ENCODE data around the gene LANCL2. TPM values are rescaled to one million over a fixed set of nuclear protein-coding genes. Genes with fewer than 3 reads are reported as not detected.
"Not testable (repeated sequence)": the region's sequence is repeated elsewhere in the genome, so short reads cannot be mapped to it uniquely, and the experiment has no call there.

Gene LANCL2
- total RNA-seq, 1 donor from 2014 or later, result 23.6 TPM

DNA sequence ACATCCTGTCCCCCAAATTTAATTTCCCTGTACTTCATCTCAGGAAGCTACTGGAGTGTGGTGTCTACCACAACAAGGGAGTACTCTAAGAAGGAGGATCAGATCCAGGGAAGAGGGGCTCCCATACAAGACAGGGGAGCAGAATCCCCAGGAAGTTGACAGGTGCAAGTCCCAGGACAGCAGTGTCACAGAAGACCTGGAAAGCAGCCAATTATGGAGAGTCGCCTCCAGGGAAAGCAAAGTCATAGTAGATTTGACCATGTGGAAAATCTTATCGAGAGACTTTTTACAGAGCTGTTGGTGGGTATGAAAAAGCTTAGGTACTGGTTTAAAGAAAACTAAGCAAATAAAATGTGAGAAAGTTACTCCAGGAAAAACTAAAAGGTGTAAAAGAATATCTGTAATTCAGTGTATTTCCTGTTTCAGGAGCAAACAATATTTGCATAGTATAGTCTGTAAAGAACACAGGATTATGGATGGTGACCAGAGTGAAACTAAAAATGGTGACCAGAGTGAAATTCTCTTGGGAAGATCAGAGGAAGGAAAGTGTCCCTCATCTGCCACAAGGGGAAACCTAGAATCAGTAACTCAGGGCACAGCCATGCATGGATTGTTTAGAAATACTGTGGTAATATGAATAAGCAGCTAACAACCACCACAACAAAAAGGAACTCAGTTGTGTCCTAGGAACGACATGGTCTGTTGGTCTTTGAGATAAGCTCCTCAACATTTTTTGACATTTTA lies 44.5 kb downstream of the LANCL2 start:
- peak; percentile 16 for DNase-seq

DNA sequence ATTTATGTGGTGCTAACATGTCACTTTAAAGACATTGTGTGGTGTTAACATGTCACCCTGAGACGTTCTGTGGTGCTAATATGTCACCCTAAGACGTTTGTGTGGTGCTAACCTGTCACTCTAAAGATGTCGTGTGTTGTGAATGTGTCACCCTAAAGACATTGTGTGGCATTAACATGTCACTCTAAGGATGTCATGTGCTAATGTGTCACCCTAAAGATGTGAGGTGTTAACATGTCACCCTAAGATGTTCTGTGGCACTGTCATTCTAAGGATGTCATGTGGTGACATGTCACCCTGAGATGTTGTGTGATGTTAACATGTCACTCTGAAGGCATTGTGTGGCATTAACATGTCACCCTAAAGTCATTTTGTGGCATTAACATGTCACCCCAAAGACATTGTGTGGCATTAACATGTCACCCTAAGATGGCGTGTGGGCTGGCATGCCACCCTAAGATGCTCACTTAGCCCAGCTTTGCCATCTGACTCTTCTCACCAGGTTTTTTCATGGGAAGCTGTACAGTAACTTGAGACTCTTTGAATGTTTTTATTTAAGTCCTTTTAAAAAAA lies 45.6 kb downstream of the LANCL2 start:
- DNase-seq, result no peak

DNA sequence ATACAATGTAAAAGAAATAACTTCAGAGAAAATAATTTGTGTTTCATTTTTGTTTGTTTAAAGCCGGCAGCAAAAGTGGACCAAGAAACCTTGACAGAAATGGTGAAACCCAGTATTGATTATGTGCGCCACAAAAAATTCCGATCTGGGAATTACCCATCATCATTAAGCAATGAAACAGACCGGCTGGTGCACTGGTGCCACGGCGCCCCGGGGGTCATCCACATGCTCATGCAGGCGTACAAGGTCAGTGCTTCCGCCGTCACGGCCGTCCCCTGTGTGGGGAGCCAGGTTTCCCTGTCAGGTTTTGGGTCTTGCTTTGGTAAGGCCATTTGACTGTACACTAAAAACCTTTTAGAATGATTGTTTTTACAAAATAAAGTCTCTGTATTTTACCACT lies 46.7 kb downstream of the LANCL2 start:
- DNase-seq, result no peak

DNA sequence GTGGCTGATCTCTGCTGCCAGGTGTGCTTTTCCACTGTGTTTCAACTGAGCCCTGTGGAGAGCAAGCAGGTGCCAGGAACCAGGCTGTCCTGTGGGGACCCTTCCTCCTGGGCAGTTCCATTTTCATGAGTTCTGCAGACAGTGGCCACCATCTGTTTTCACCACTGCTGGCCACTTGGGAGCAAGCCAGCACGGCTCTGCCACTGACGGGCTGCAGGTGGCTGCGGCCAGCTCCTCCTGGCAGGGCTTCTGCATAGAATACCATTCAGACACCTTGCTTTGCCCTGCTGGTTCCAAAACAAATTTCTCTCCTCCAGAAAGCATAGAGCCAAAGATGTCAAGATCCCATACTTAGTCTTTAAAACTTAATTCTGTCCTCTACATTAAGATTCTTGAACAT lies 48.3 kb downstream of the LANCL2 start:
- no peak for DNase-seq

DNA sequence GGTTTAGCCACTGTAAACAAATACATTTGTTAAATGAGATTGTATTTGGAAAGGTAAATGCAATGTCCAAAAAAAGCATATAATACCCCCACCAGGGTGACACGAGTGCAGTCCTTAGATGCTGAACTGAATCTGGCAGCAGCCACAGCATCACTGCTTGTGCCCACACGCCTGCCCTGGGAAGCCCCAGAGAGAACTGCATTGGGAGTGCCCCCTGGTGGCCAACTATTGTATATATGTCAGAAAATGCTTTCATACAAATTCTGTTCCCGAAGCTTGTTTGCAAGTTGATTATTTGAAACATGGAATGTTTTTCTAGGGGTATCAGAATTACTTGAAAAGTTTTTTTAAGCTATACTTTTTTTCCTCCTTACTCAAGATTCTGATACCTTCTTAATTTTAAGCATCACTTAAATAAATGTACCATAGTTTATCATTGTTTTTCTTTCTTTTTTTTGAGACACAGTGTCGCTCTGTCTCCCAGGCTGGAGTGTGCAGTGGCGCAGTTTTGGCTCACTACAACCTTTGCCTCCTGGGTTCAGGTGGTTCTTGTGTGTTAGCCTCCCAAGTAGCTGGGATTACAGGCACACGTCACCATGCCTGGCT lies 50.1 kb downstream of the LANCL2 start:
- peak; percentile 92 for DNase-seq

DNA sequence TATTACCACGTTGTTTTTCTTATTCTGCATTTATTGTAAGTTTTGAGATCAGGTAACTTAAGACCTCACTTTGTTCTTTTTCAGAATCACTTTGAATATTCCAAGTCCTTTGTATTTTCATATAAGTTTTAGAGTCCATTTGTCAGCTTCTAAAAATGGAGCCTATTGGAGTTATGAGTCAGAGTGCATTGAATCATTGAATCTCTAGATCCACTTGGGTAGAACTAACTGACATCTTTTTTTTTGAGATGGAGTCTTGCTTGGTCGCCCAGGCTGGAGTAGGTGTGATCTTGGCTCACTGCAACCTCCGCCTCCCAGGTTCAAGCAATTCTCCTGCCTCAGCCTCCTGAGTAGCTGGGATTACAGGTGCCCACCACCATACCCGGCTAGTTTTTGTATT lies 52.3 kb downstream of the LANCL2 start:
- DNase-seq, result not testable (repeated sequence)

DNA sequence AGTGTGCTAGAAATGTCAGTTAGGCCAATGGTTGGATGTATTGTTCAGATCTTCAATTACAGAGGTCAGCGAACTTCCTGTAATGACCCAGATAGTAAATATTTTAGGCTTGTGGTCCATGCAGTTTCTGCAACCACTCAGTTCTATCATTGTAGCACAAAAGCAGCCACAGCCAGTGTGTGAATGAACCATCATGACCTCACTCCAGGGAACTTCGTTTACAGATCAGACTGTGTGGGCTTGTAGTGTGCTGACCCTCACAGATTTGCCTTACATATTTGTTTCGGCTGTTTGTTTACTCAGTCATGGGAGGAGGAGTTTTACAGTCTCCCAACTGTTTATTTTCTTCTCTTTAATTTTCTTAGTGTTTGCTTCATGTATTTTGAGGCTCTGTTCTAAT lies 55.4 kb downstream of the LANCL2 start:
- no peak for DNase-seq

DNA sequence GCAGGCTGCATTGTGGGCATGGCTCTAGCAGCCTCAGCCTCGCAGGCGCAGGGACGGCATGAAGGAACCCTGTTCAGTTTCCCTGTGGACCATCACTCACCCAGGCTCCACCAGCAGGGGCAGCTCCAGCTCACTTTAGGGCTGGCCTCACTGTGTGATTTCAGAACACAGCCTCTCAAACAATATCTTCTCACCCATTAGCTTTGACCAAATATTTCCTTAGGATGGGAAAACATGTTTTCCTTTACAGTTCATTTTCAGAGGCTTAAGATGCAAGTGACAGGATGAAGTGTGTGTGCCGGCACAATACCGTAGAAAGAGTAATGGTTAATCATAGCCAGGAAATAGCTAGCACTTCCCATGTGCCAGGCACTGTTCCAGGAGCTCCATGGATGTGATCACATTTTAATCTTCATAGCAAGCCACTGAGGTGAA lies 58.2 kb downstream of the LANCL2 start:
- no peak for DNase-seq

DNA sequence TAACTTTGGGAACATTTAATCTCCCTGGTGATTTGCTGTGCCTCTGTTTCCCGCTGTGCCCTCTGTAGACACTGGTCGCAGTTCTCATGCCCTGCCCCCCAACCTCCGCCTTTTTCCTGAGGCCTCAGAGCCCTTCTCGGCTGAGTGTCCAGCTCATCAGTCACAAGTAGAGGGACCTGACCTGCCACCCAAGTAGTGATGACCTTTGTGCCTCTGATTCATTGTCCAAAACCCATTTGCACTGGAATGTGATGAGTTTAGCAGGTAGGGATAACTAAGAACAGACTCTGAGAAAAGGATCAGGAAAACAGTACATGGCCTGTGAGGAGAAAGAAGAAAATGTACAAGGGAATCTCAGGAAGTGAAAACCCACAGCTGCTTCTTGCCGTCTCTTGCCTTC lies 58.8 kb downstream of the LANCL2 start:
- no peak for DNase-seq

DNA sequence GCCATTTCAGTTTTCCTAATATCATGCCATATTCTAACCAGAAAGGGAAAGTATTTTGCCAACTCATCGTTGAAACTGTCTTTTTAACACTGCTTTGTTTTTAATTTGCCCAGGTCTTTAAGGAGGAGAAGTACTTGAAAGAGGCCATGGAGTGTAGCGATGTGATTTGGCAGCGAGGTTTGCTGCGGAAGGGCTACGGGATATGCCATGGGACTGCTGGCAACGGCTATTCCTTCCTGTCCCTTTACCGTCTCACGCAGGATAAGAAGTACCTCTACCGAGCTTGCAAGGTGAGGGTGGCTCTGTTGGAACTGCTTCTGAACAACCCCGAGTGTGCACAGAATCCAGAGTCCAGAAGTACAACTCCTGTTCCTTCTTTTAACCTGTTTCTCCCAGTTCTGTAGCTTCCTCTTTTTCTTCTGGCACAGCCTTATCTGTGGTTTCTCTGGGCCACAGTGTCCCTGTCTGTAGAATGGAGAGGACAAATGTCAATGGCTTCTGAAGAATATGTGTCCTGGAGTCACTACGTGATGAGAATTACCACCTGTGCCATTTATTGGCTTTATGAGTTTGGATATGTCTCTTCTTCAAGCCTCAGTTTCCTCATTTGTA lies 60.1 kb downstream of the LANCL2 start:
- no peak for DNase-seq

DNA sequence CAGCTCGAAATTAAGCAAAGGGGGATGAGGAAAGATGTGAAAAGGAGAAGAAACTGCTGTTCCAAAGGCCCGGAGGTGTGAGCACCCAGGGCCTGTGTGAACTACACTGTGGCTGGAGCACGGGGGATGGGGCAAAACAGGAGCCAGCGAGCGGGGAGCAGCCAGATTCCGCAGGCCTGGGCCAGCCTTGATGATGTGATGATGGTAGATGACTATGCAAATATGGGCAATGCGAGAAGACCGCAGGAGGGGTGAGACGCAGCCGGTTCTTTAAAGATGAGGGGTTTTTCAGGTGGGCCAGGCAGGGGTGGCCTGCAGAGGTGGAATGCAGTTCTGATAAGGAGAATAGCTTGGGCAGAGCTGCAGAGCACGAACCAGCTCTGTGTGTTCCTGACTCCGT lies 61.5 kb downstream of the LANCL2 start:
- DNase-seq, result no peak

DNA sequence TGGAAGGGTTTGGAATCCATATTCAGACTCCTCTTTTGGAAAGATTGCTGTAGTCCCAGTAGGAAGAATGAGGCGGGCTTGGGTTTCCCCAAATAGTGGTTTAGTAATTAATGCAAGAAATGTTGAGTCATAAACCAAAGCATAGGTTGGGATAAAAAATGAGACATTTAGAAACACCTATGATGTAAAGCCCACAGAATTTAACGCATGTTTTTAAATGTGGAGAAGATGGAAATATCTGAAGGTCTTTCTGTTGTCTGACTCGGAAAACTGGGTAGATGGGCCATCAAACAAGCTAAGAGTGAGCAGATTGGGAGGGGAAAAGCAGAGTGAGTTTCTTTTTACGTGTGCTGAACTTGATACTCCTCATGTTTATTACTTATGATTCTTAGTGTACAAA lies 62.2 kb downstream of the LANCL2 start:
- DNase-seq, result no peak

DNA sequence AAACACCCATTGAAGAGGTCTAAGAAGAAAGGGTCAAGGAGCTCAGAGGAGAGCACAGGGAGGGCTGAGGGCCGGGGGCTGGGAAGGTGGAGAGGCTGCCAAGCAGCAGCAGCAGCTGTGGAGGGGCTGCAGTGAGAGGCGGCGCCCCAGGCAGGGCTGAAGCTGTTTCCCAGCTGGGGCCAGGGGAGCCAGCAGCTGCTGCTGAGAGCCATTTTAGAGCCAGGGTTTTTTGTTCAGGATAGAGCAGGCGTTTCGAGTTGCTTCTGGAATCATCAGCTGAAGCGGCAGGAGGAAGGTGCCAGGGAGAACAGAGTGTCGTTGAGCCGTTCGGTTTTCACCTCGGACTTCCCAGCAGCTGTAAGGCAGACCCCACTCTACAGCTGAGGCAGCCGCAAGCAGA lies 62.7 kb downstream of the LANCL2 start:
- peak; percentile 94 for DNase-seq

DNA sequence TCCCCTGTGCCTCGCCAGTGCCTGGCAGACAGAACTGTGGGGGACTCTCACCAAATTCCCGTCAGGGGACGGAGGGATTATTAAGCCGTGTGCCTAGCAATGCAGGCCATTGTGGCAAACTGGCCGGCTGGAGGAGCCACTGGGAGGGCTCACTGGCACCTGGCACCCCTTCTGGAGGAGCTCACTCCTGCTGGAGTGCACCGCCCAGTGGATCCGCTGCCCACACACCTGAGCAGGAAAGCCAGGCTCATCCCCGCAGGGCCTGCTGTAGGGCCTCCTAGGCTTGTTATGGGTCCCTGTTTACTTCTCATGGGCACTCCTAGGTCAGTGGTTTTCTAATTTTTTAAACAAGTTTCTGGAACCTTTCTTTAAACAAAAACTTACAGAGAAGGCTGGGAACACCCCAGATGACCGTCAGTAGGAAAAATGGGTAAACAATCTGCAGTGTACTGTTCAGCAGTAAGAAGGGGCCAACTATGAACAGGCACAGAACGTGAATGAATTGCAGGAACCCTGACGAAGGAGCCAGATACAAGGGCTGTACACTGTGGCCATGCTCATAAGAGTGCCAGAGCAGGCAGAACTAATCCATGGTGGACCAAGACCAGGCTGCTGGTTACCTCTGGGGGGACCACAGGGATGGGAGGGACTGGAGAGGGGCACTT lies 64.8 kb downstream of the LANCL2 start:
- no peak for DNase-seq

DNA sequence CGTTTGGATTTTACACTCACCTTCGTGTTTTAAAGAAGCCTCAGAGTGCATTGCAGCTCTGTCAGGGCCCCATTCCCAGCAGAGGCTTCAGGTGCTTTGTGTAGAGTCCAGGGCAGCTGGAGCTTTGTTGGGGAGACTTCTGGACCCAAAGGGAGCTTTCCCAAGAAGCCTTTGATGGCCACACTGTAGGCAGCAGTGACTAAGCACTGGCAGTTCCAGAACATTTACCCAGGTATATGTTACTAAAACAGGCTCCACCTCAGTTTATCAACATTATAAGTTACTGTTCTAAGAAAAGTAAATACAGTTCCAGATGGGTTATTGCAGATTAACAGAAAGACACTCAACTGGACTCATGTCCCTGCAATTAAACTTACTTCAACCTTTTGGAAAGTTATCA lies 66.8 kb downstream of the LANCL2 start:
- no peak for DNase-seq

DNA sequence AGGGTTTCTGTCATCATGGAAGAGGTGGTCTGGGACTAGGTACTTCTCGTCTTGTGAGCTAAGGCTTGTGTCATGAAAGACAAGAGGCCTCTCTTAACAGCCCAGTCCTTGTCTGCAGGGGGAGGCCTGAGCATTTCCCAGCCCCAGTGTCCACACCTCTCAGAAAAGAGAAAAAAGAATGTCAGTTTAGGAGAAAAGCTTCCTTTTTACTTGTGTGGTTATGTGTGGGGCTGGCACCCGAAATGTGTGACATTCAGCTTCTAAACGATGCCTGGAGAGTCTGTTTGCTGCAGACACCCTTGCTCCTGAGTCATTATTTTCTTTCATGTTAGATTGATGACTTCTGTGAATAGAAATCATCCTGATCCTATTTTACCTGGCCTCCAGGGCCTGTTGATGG lies 67.4 kb downstream of the LANCL2 start:
- DNase-seq, result no peak

DNA sequence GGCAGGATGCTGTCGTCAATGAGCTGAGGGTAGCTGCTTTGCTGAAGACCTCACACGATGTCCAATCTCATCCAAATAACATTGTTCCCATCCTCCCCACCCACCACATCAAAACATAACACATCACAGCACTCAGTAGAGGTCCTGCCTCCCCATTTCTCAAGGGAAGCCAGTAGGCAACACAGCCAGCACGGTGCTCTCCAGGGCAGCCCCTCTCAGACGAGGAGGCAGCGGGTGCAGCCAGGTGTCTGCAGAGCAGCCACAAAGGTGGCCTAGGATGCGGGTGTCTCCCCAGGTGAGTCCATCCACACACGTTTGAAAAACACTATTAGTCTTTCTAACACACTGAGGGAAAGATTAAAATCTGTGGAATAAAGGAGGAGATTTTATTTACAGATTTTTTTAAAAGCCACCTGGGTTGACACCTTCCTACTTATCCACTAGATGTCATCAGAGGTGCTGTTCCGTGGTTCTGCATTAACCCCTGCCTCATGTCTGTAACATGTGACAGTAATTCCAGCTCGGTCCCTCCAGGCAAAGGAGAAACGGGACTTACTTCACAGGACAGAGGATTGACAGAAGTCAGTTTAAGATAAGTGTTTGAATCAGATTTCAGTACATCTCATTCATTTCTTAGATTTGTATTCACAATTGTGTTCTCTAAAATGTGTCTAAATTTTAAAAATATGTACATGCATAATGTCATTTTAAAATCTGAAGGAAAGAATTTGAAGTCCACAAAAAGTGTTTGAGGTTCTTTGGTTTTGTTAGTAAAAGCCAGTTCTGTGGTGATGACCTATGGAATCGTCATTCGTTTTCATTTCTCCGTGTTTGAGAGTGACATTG lies 68.0 kb downstream of the LANCL2 start:
- DNase-seq, result peak; percentile 40

DNA sequence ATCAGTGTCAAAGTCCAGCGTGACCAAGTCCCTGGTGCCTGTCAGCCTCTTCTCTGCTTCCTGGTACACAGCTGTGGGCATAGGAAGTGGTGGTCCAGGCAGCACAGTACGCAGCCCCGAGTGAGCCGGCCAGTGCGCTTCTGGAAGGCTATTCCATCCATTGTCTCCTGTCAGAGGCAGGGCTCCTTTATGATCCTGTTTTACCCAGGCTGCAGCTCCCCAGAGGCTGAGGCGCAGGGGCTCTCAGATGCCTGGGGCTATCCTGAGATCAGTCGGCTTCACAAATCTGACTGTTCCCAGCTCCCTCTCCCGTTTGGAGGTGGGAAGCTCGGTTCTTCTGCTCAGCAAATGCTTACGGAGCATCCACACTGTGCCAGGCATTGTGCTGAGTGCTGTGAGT lies 70.3 kb downstream of the LANCL2 start:
- no peak for DNase-seq

DNA sequence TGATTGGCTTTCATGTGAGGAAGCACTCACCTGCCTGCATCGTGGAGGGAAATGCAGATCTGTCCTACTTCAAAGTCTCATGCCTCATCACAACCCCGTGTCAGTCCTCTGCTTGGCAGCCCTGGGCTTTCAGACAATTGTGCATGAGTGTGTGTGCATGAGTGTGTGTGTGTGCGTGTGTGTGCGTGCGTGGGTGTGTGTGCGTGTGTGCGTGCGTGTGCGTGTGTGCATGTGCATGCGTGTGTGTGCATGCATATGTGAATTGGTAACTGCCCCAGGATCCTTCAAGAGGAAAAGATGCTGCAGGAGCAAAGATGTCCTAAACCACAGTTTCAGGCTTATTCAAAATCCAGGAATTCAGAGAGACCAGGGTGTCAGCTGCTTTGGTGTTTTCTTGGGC lies 71.3 kb downstream of the LANCL2 start:
- no peak for DNase-seq

DNA sequence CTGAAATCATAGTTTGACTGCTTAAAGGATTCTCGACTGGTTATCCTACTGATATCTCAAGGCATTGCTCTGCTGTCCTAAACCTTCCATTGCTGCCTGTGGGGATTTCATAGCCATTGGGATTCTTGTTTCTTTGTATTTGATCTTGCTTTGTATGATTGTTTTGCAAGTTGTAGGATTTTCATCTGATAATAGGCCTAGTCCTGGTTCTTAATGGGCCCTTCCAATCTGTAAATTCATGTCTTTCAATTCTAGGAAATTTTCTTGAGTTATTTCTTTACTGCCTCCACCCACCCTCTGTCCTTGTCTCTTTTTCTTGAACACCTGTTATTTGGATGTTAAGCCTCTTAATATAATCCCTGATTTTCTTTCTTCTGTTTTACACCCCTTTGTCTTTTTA lies 72.2 kb downstream of the LANCL2 start:
- no peak for DNase-seq

DNA sequence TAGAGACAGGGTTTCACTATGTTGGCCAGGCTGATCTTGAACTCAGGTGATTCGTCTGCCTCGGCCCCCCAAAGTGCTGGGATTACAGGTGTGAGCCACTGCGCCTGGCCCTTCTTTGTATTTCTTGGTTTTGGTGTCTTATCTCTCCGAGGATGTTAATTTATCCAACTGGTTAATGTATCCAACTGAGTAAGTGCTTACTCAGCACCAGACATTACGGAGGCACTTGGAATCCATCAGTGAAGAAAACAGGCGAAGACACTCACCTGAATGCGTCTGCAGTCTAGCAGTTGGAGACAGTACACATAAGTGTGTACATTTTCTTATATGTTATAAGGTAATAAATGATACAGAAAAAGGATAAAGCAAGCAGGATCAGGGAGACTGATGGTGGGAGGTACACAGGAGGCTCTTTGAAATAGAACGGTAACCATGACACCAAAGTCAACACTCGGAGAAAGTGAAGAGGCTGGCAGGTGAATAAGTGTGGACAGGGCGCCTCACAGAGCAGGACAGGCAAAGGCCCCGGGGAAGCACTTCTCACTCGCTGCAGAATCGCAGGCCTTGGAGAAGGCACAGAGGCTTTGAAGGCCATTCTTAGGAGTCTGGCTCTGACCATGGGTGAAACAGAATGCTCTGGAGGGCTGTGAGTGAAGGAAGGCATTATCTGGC lies 73.1 kb downstream of the LANCL2 start:
- no peak for DNase-seq

Data from tongue (tissue), 2 donors.